Stimulated activated naive CD8-positive, alpha-beta T cell treated with anti-CD3 and anti-CD28 coated beads, Interleukin-15, amount 100 ng/mL, for 72 hours (primary cell): ENCODE measurements around the gene ANKS1B.
A peak's percentile ranks its signal among the peaks of the same experiment; 100 is the strongest.
"Not testable (repeated sequence)": the region's sequence is repeated elsewhere in the genome, so short reads cannot be mapped to it uniquely, and the experiment has no call there.

ENCODE experiments used
- ATAC-seq: fragments of 150-1000 bp; cut with Tn5 transposase; 2 replicates; pipeline ENCODE4 v1.10.0; 2021; ENCODE audit warnings: mild to moderate bottlenecking, moderate library complexity
- DNase-seq, 2 donors: peaks; one replicate each; pipeline ENCODE4 v3.0.0; 2021 to 2022
- H3K27ac Mint-ChIP-seq, 2 donors: one replicate each; pipeline ENCODE4 v1.8.0; 2022; ENCODE audit warnings: mild to moderate bottlenecking in 2 of 2, mixed read lengths in 2 of 2, moderate library complexity in 2 of 2
- H3K27me3 Mint-ChIP-seq: one replicate; pipeline ENCODE4 v1.8.0; 2022; ENCODE audit warnings: mixed read lengths
- H3K4me1 Mint-ChIP-seq: one replicate; pipeline ENCODE4 v1.8.0; 2022; ENCODE audit warnings: mild to moderate bottlenecking, mixed read lengths
- H3K4me3 Mint-ChIP-seq, 2 donors: one replicate each; pipeline ENCODE4 v1.8.0; 2022; ENCODE audit warnings: mild to moderate bottlenecking in 2 of 2, mixed read lengths in 2 of 2, moderate library complexity in 1 of 2
- H3K9me3 Mint-ChIP-seq, 2 donors: one replicate each; pipeline ENCODE4 v1.8.0; 2022; ENCODE audit warnings: mixed read lengths in 2 of 2

Gene ANKS1B

GRCh38 chr12:99984271-99985128 lies at the start of gene ANKS1B:
Gene ANKS1B (minus strand): TSS chr12:99984936. CDS start chr12:99984237, 699 bp downstream.
- Mint-ChIP-seq H3K4me1 (peaks cover 13% of the 10 kb centered on the region), H3K9me3 (no peaks in the 10 kb centered on the region), H3K27ac (no peak within 1 kb of the TSS), H3K27me3 (peaks cover 55% of the 10 kb centered on the region), H3K4me3 (peak within 1 kb of the TSS; percentile 71 to 81)
- DNase-seq (peak in 1 of 2 donors; percentile 13), ATAC-seq (peak; percentile 74)

- Mint-ChIP-seq H3K4me1 (no peaks in the 10 kb centered on the region), H3K4me3 (no peak overlapping the region), H3K9me3 (peaks cover 0 to 4% of the 10 kb centered on the region in 2 donors), H3K27me3 (no peaks in the 10 kb centered on the region), H3K27ac (no peak overlapping the region)
- ATAC-seq (no peak), DNase-seq (no peak)
Measured at GRCh38 chr12:100031836-100032235, 47.1 kb upstream of the ANKS1B start.

GRCh38 chr12:100027671-100028070 lies 42.9 kb upstream of the ANKS1B start:
- H3K27ac Mint-ChIP-seq, result no peak overlapping the region
- no peak overlapping the region for H3K4me3 Mint-ChIP-seq
- no peak for ATAC-seq
- H3K9me3 Mint-ChIP-seq, result peaks cover 0 to 4% of the 10 kb centered on the region in 2 donors
- no peaks in the 10 kb centered on the region for H3K27me3 Mint-ChIP-seq
- H3K4me1 Mint-ChIP-seq, result no peaks in the 10 kb centered on the region
- no peak for DNase-seq

- no peaks in the 10 kb centered on the region for H3K4me1 Mint-ChIP-seq
Measured at GRCh38 chr12:100026241-100026640, 41.5 kb upstream of the ANKS1B start.

GRCh38 chr12:100024974-100025555 lies 40.3 kb upstream of the ANKS1B start:
- DNase-seq (no peak), ATAC-seq (no peak)
- H3K4me3 Mint-ChIP-seq, result no peak overlapping the region
- H3K9me3 Mint-ChIP-seq, result peaks cover 0 to 10% of the 10 kb centered on the region in 2 donors
- no peaks in the 10 kb centered on the region for H3K27me3 Mint-ChIP-seq
- no peaks in the 10 kb centered on the region for H3K4me1 Mint-ChIP-seq
- H3K27ac Mint-ChIP-seq, result no peak overlapping the region

More at GRCh38 chr12:100026241-100026640, 41.5 kb upstream of the ANKS1B start:
- Mint-ChIP-seq H3K4me3 (no peak overlapping the region), H3K27me3 (no peaks in the 10 kb centered on the region), H3K27ac (no peak overlapping the region), H3K9me3 (peaks cover 0 to 10% of the 10 kb centered on the region in 2 donors)
- no peak for DNase-seq
- ATAC-seq, result no peak

- no peaks in the 10 kb centered on the region for H3K27me3 Mint-ChIP-seq
- H3K4me1 Mint-ChIP-seq, result no peaks in the 10 kb centered on the region
- H3K27ac Mint-ChIP-seq, result no peak overlapping the region
Measured at GRCh38 chr12:100020370-100020769, 35.6 kb upstream of the ANKS1B start.

GRCh38 chr12:100017056-100017455 lies 32.3 kb upstream of the ANKS1B start:
- H3K9me3 Mint-ChIP-seq, result peaks cover 16 to 17% of the 10 kb centered on the region in 2 donors

More at GRCh38 chr12:100020370-100020769, 35.6 kb upstream of the ANKS1B start:
- H3K4me3 Mint-ChIP-seq, result no peak overlapping the region
- ATAC-seq (no peak), DNase-seq (no peak)
- peaks cover 10 to 11% of the 10 kb centered on the region in 2 donors for H3K9me3 Mint-ChIP-seq

GRCh38 chr12:100016304-100016703 lies 31.6 kb upstream of the ANKS1B start:
- H3K27ac Mint-ChIP-seq, H3K4me3 Mint-ChIP-seq, H3K27me3 Mint-ChIP-seq, DNase-seq, ATAC-seq, H3K4me1 Mint-ChIP-seq: not testable (repeated sequence)
- H3K9me3 Mint-ChIP-seq, result peaks cover 15 to 17% of the 10 kb centered on the region in 2 donors

More at GRCh38 chr12:100017056-100017455, 32.3 kb upstream of the ANKS1B start:
- H3K4me3 Mint-ChIP-seq, result no peak overlapping the region
- no peak for DNase-seq
- H3K27me3 Mint-ChIP-seq, result no peaks in the 10 kb centered on the region
- no peaks in the 10 kb centered on the region for H3K4me1 Mint-ChIP-seq
- ATAC-seq, result no peak
- H3K27ac Mint-ChIP-seq, result no peak overlapping the region

GRCh38 chr12:100005846-100006245 lies 21.1 kb upstream of the ANKS1B start:
- H3K4me3 Mint-ChIP-seq, H3K4me1 Mint-ChIP-seq, H3K9me3 Mint-ChIP-seq, H3K27me3 Mint-ChIP-seq, H3K27ac Mint-ChIP-seq, ATAC-seq, DNase-seq: not testable (repeated sequence)

- Mint-ChIP-seq H3K27me3 (no peaks in the 10 kb centered on the region), H3K27ac (no peak overlapping the region), H3K4me3 (no peak overlapping the region), H3K4me1 (no peaks in the 10 kb centered on the region), H3K9me3 (peaks cover 12 to 28% of the 10 kb centered on the region in 2 donors)
- no peak for ATAC-seq
- DNase-seq, result no peak
Measured at GRCh38 chr12:99997806-99998205, 13.1 kb upstream of the ANKS1B start.

GRCh38 chr12:99996095-99996494 lies 11.4 kb upstream of the ANKS1B start:
- no peak overlapping the region for H3K4me3 Mint-ChIP-seq

GRCh38 chr12:99985631-99986030 lies 895 bp upstream of the ANKS1B start:
- ATAC-seq (no peak), DNase-seq (no peak)
- peaks cover 13% of the 10 kb centered on the region for H3K4me1 Mint-ChIP-seq
- H3K27me3 Mint-ChIP-seq, result peaks cover 56% of the 10 kb centered on the region
- no peak overlapping the region for H3K27ac Mint-ChIP-seq
- H3K4me3 Mint-ChIP-seq, result peak overlapping the region; percentile 59 to 66
- H3K9me3 Mint-ChIP-seq, result no peaks in the 10 kb centered on the region

More at GRCh38 chr12:99996095-99996494, 11.4 kb upstream of the ANKS1B start:
- Mint-ChIP-seq H3K4me1 (no peaks in the 10 kb centered on the region), H3K27me3 (peaks cover 8% of the 10 kb centered on the region), H3K9me3 (peaks cover 18 to 28% of the 10 kb centered on the region in 2 donors), H3K27ac (no peak overlapping the region)
- DNase-seq (no peak), ATAC-seq (no peak)

- peak; percentile 36 for ATAC-seq
- Mint-ChIP-seq H3K4me3 (peak overlapping the region; percentile 59 to 66), H3K4me1 (peaks cover 13% of the 10 kb centered on the region), H3K27ac (no peak overlapping the region), H3K27me3 (peaks cover 56% of the 10 kb centered on the region), H3K9me3 (no peaks in the 10 kb centered on the region)
- no peak for DNase-seq
Measured at GRCh38 chr12:99985129-99985570, 414 bp upstream of the ANKS1B start.

- peaks cover 58% of the 10 kb centered on the region for H3K27me3 Mint-ChIP-seq
- no peak overlapping the region for H3K27ac Mint-ChIP-seq
- peaks cover 13% of the 10 kb centered on the region for H3K4me1 Mint-ChIP-seq
- H3K9me3 Mint-ChIP-seq, result no peaks in the 10 kb centered on the region
- H3K4me3 Mint-ChIP-seq, result peak overlapping the region; percentile 71 to 81
- DNase-seq (no peak), ATAC-seq (no peak)
Measured at GRCh38 chr12:99983456-99984258, 1.1 kb downstream of the ANKS1B start.

- Mint-ChIP-seq H3K27ac (no peak overlapping the region), H3K27me3 (peaks cover 63% of the 10 kb centered on the region), H3K4me3 (no peak overlapping the region), H3K4me1 (peaks cover 13% of the 10 kb centered on the region), H3K9me3 (no peaks in the 10 kb centered on the region)
- no peak for DNase-seq
- ATAC-seq, result no peak
Measured at GRCh38 chr12:99981639-99982190, 3.0 kb downstream of the ANKS1B start.
